Endothelial cell of umbilical vein (primary cell): ENCODE data around the gene AKT3. TPM values are rescaled to one million over a fixed set of nuclear protein-coding genes. Genes with fewer than 3 reads are reported as not detected.
"Not testable (repeated sequence)": the region's sequence is repeated elsewhere in the genome, so short reads cannot be mapped to it uniquely, and the experiment has no call there.

Experiments
- BruUV-seq: library from RNA; stranded (reverse); fragments of 400-500 nt; replicated peaks from 2 replicates; lab custom pipeline; 2021; lab: Mats Ljungman, UMichigan
- CTCF ChIA-PET: fragments of 300-600, 350-600 bp; sonication (Branson Sonifier 250); formaldehyde crosslinking; loops from one replicate; lab custom pipeline; 2021; ENCODE audit warnings: antibody characterized with exemption, inconsistent platforms; lab: Charles Lee
- POLR2A ChIA-PET: fragments of 300-600, 350-600 bp; sonication (Branson Sonifier 250); formaldehyde crosslinking; loops from one replicate; lab custom pipeline; 2021; ENCODE audit warnings: antibody characterized with exemption, inconsistent platforms; lab: Charles Lee
- DNase-seq: peaks from one replicate; pipeline ENCODE4 v3.0.0-alpha.2; 2011; ENCODE audit warnings: low read depth, low spot score
- FAIRE-seq: peaks from 2 replicates; lab custom pipeline; 2011; peaks lifted over from hg19 to GRCh38; lab: Jason Lieb, UNC
- H2AFZ ChIP-seq: 2 replicates; pipeline ENCODE4 v1.6.0; 2012; ENCODE audit warnings: low read depth, low read length, control low read depth, inconsistent platforms
- H3K27ac ChIP-seq: 2 replicates; pipeline ENCODE4 v1.5.1; 2011; ENCODE audit warnings: low read depth, mild to moderate bottlenecking, control low read depth, low read length, moderate library complexity; ENCODE audit not compliant: insufficient read depth
- H3K27me3 ChIP-seq, 2 experiments: 2 replicates each; pipeline versions ENCODE4 v1.6.0 to v1.6.1; 2011; ENCODE audit warnings: low read length in 2 of 2, mixed read lengths in 1 of 2; ENCODE audit not compliant: control insufficient read depth in 2 of 2, insufficient read depth in 2 of 2
- H3K36me3 ChIP-seq, 2 experiments: 2 replicates in 1 of 2; 3 replicates in 1 of 2; pipeline ENCODE4 v1.5.1; 2011; ENCODE audit warnings: low read length in 2 of 2, mild to moderate bottlenecking in 1 of 2, moderate library complexity in 1 of 2; ENCODE audit not compliant: control insufficient read depth in 2 of 2, insufficient read depth in 2 of 2; ENCODE audit errors: extremely low read depth in 1 of 2
- H3K4me1 ChIP-seq: 3 replicates; pipeline ENCODE4 v1.5.1; 2011; ENCODE audit warnings: mild to moderate bottlenecking, low read length; ENCODE audit not compliant: control insufficient read depth, insufficient read depth; ENCODE audit errors: extremely low read depth
- H3K4me2 ChIP-seq: 2 replicates; pipeline ENCODE4 v1.6.1; 2011; ENCODE audit warnings: low read length, control low read depth, mixed read lengths; ENCODE audit not compliant: insufficient read depth
- H3K4me3 ChIP-seq, 3 experiments: fragments of 200-600 bp in 1 of 3; sonication (generic), shearing (Covaris generic) in 1 of 3; replicated peaks in 1 of 3; 2 replicates each; pipeline ENCODE4 v1.5.1; 2011 to 2016; ENCODE audit warnings: control low read depth in 3 of 3, low read length in 3 of 3, mild to moderate bottlenecking in 2 of 3, inconsistent platforms in 1 of 3, low read depth in 1 of 3, moderate library complexity in 1 of 3; ENCODE audit not compliant: insufficient read depth in 1 of 3
- H3K79me2 ChIP-seq: 2 replicates; pipeline ENCODE4 v1.6.0; 2012; ENCODE audit warnings: low read length, inconsistent platforms; ENCODE audit not compliant: control insufficient read depth, insufficient read depth
- H3K9ac ChIP-seq: replicated peaks from 2 replicates; pipeline ENCODE3; 2011; ENCODE audit warnings: low read length, control low read depth; ENCODE audit not compliant: insufficient read depth; ENCODE audit errors: extremely low read depth
- H3K9me1 ChIP-seq: replicated peaks from 3 replicates; pipeline ENCODE4 v1.6.0; 2011; ENCODE audit warnings: mild to moderate bottlenecking, low read length; ENCODE audit not compliant: control insufficient read depth, insufficient read depth; ENCODE audit errors: extremely low read depth
- H3K9me3 ChIP-seq: replicated peaks from 2 replicates; pipeline ENCODE4 v1.5.1; 2012; ENCODE audit warnings: low read length, inconsistent platforms; ENCODE audit not compliant: control insufficient read depth, insufficient read depth
- H4K20me1 ChIP-seq: replicated peaks from 2 replicates; pipeline ENCODE3; 2011; ENCODE audit warnings: mild to moderate bottlenecking, low read length; ENCODE audit not compliant: control insufficient read depth, insufficient read depth; ENCODE audit errors: extremely low read depth
- CTCF ChIP-seq, 2 donors: IDR thresholded peaks; 1 replicate in 1 of 2; 2 replicates in 1 of 2; pipeline ENCODE4 v1.5.1; 2011; ENCODE audit warnings: low read length in 2 of 2, mild to moderate bottlenecking in 2 of 2, moderate library complexity in 2 of 2, control low read depth in 1 of 2, inconsistent platforms in 1 of 2, low read depth in 1 of 2; ENCODE audit not compliant: insufficient read depth in 1 of 2; ENCODE audit errors: extremely low read depth in 1 of 2
- EZH2 ChIP-seq: IDR thresholded peaks from 2 replicates; pipeline ENCODE4 v1.6.1; 2012; ENCODE audit warnings: borderline replicate concordance, low read depth, mild to moderate bottlenecking, moderate library complexity, low read length, inconsistent platforms; ENCODE audit not compliant: severe bottlenecking
- FOS ChIP-seq: IDR thresholded peaks from 2 replicates; pipeline ENCODE4 v1.6.1; 2011; ENCODE audit warnings: mild to moderate bottlenecking, low read length, moderate library complexity, borderline replicate concordance; ENCODE audit not compliant: insufficient read depth
- GATA2 ChIP-seq: IDR thresholded peaks from 2 replicates; pipeline ENCODE4 v1.7.0; 2011; ENCODE audit warnings: low read depth, mild to moderate bottlenecking, moderate library complexity, mixed read lengths, low read length; ENCODE audit not compliant: insufficient read length, insufficient read depth
- JUN ChIP-seq: IDR thresholded peaks from 2 replicates; pipeline ENCODE4 v1.6.1; 2011; ENCODE audit warnings: borderline replicate concordance, low read depth; ENCODE audit not compliant: insufficient read length, insufficient read depth
- MYC ChIP-seq: IDR thresholded peaks from one replicate; pipeline ENCODE4 v1.6.1; 2011; ENCODE audit warnings: mild to moderate bottlenecking, low read depth, low read length
- POLR2A ChIP-seq: IDR thresholded peaks from 2 replicates; pipeline ENCODE4 v1.6.1; 2012; ENCODE audit warnings: low read depth, mild to moderate bottlenecking, control low read depth, low read length
- POLR2AphosphoS5 ChIP-seq: IDR thresholded peaks from 2 replicates; pipeline ENCODE4 v1.6.1; 2012; ENCODE audit warnings: low read depth, mild to moderate bottlenecking, control low read depth, low read length, moderate library complexity; ENCODE audit not compliant: insufficient read depth
- dilution Hi-C: fragments of 300-500 bp; cut with MboI; formaldehyde crosslinking; loops from one replicate; pipeline ENCODE4 v1.15.0; 2019; ENCODE audit warnings: low sequenced_read_pairs; ENCODE audit not compliant: extremely low pct_ligation_motif_present
- intact Hi-C: fragments of 100-400 bp; cut with micrococcal nuclease; formaldehyde crosslinking; loops from one replicate; pipeline ENCODE4 v1.10.0; 2022
- polyA plus RNA-seq, 4 experiments: library from polyadenylated mRNA; depleted of rRNA in 3 of 4; stranded (reverse) in 3 of 4; unstranded in 1 of 4; fragments of >200 nt; gene quantifications; 2 replicates each; pipeline versions ENCODE4 v1.2.1 to v1.2.3, GENCODE V29; 2011 to 2012; ENCODE audit warnings: missing spikeins in 1 of 4
- total RNA-seq: library from RNA; stranded (reverse); gene quantifications from 2 replicates; pipeline ENCODE4 v1.2.3, GENCODE V29; 2021
- TF ChIP-seq, protein P1 (sequence below): IDR thresholded peaks from 2 replicates; pipeline ENCODE4 v1.6.1; 2011; ENCODE audit not compliant: insufficient read depth, insufficient read length

Gene AKT3
- total and polyA plus RNA-seq, 2 donors (not counting 3 experiments of a cell fraction or from before 2014, with no cell fraction given) = 20.6 to 97.1 TPM

- TF ChIP-seq FOS (no peak), MYC (no peak), GATA2 (no peak), EZH2 (no peak), JUN (no peak), CTCF (IDR thresholded peaks at IDR 0.05; ENCODE audit: extremely low read depth in 1 of 2, insufficient read depth in 1 of 2, low read depth in 1 of 2, low read length in 2 of 2) (no peak), POLR2AphosphoS5 (no peak), POLR2A (no peak)
- TF ChIP-seq, protein P1, sequence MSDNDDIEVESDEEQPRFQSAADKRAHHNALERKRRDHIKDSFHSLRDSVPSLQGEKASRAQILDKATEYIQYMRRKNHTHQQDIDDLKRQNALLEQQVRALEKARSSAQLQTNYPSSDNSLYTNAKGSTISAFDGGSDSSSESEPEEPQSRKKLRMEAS = no peak
- intact Hi-C loops = no loop called here
- FAIRE-seq = no peak
Observed at GRCh38 chr1:243663651-243664050, 186.4 kb downstream of the AKT3 start.

DNA sequence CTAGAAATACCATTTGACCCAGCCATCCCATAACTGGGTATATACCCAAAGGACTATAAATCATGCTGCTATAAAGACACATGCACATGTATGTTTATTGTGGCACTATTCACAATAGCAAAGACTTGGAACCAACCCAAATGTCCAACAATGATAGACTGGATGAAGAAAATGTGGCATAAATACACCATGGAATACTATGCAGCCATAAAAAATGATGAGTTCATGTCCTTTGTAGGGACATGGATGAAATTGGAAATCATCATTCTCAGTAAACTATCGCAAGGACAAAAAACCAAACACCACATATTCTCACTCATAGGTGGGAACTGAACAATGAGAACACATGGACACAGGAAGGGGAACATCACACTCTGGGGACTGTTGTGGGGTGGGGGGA, 187.9 kb downstream of the AKT3 start:
- intact Hi-C loops, H2AFZ ChIP-seq, H3K9ac ChIP-seq, H3K4me1 ChIP-seq, H3K79me2 ChIP-seq, FAIRE-seq, POLR2A ChIA-PET, H3K4me2 ChIP-seq, H3K9me1 ChIP-seq, H3K36me3 ChIP-seq, dilution Hi-C loops, H4K20me1 ChIP-seq, H3K4me3 ChIP-seq, BruUV-seq, CTCF ChIA-PET, H3K27ac ChIP-seq, H3K9me3 ChIP-seq, DNase-seq, H3K27me3 ChIP-seq: not testable (repeated sequence)

More at GRCh38 chr1:243663651-243664050, 186.4 kb downstream of the AKT3 start:
- ChIA-PET CTCF (no interaction called here), POLR2A (no interaction called here)
- Histone ChIP-seq H3K36me3 (no peaks in the 10 kb centered on the region), H4K20me1 (no peaks in the 10 kb centered on the region), H3K4me3 (no peak overlapping the region), H3K9me1 (no peaks in the 10 kb centered on the region), H2AFZ (no peak overlapping the region), H3K27me3 (no peaks in the 10 kb centered on the region), H3K4me2 (no peak overlapping the region), H3K79me2 (no peaks in the 10 kb centered on the region), H3K4me1 (peaks cover 4% of the 10 kb centered on the region), H3K9me3 (no peaks in the 10 kb centered on the region), H3K9ac (no peak overlapping the region), H3K27ac (no peak overlapping the region)
- no peak for DNase-seq
- BruUV-seq = no TSS peak
- dilution Hi-C loops = no loop called here
